CD4-positive, alpha-beta T cell treated with Interleukin-15 for 4 hours (primary cell): Measurements from ENCODE around the gene BRAT1.
A peak's percentile ranks its signal among the peaks of the same experiment; 100 is the strongest.
"Not testable (repeated sequence)": the region's sequence is repeated elsewhere in the genome, so short reads cannot be mapped to it uniquely, and the experiment has no call there.

Experiments
- DNase-seq: peaks from one replicate; pipeline ENCODE4 v3.0.0-alpha.2; 2020; ENCODE audit warnings: low spot score

The BRAT1 gene

DNA sequence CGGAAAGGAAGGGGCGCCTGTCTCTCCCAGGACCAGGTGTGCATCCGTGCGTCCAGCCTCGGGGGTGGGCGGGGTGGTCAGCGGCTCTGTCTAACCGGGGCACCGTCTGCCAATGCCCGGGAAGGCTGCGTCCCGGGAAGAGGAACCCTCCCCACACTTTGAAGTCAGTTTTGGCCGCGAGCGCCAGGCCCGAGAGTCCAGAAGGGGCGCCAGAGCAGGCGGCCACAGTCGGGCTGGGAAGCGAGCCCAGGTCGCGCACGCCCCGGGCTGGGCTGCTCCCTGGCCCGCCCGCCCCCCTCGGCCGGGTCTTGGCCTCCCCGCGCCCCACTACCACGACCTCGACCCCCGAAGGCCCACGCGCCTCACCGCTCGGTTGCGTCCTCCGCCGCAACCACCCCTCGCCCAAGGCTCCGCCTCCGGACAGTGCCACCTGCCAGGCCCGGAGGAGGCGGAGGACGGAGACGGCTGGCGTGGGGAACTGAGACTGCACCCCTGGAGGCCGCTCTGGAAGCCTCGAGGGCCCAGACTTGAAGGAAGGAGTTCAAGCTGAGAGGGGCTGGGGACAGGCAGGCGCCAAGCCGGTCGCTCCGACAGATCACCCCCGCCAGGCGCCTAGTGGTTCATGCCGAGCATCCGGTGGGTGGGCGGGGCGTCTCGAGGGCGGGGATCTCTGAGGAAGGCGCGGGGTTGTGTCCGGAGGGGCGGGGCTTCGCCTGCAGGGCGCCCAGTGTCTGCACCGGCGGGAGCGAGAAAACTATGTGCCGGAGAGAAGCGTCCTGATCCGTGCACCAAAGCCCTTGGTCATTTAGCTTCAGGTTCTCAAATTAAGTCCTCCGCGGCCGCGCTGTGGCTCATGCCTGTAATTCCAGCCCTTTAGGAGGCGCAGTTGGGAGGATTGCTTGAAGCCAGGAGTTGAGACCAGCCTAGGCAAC, at the start of gene BRAT1:
BRAT1 (minus strand) TSS at position 404 of the 932 bp plus-strand sequence. CDS start 1,093 bp downstream, outside the sequence.
- DNase-seq, result peak; percentile 93

DNA sequence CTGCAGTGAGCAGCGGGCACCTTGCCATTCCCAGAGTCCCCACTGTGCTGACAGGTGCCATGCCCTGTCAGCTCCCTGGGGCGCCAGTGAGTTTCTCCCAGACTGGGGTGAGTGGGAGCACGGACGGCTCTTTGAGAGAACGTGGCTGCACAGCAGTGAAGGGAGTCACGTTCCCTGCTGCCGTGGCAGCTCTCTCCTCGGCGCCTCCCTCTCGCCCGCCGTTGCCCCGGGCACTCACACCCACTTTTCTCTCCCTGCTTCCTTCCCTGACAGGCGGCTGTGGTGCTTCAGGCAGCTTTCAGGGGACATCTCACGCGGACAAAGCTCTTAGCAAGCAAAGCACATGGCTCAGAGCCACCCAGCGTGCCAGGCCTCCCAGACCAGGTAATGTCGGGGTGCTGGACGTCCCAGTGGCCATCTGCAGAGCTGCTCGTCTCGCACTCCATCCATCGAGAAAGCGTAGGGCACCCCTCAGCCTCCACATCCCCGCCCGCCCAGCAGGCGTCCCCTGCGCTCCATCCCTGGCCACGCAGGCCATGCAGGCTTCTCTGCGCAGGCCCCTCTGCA, 49.4 kb upstream of the BRAT1 start:
- no peak for DNase-seq

DNA sequence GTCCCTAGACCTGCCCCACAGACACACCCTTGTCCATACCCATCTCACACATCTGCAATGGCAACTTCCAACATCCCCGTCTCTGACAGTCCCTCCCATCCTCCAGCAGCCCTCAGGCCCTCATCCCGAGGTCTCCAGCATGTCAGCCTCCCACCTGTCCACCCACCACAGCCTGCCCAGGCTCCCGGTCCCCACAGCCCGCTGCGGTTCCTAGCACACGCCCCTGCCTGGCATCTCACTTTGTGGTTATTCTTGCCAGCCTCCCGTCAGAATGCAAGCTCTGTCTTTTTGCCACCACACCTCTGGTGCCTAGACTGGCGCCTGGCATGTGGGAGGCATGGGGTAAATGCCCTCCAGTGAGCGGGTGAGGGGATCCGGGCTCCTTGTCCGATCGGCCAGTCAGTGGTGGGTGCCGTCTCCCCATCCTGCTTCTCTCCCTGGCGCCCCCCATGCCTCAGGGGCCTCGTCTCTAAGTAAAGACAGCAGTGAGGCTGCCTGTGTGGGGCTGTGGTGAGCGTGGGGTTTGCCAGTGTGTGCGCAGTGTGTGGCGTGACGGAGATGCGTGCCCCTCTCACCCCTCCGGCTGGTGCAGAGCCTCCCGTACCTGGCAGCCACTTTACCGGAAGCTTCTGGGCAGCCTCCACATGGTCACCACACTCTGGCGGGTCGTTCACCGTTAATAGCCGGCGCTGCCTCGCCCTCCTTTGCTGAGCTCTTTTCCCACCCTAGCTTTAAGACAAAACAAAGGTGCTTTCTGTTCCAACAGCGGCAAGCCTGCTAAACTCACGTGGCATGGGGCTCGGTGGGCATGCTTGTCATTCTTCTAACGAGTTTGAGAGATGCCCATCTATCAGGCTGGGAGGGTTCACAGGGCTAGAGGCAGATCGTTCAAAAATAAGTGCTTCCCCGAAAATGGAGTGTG, 48.0 kb upstream of the BRAT1 start:
- no peak for DNase-seq

DNA sequence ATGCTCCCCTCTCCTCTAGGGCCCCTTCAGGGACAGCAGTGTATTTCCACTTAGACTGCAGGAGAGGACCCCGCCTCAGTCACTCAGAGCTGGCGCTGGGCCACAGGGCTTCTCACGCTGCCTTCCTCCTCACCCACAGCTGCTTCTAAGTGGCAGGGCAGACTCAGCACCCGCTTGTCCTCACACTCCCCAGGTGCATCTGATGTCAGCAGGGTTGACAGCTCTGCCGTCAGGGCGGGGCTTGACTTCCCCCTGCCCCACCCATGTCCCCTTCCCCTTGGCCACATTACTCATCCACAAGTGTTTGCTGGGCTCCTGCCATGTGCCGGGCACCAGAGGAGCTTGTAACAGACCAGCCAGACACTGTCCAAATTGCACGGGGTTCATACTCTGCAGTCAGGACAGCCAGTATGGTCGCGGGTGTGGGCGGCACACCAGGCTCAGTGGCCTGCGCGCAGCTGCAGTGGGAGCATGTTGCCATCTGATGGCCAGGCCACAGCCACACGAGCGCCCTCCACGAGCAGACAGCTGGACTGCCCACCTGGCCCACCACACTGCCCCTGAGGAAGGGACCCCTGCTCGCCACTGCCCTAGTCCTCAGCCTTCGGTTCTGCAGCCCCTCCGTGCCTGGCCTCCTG, 47.2 kb upstream of the BRAT1 start:
- no peak for DNase-seq

DNA sequence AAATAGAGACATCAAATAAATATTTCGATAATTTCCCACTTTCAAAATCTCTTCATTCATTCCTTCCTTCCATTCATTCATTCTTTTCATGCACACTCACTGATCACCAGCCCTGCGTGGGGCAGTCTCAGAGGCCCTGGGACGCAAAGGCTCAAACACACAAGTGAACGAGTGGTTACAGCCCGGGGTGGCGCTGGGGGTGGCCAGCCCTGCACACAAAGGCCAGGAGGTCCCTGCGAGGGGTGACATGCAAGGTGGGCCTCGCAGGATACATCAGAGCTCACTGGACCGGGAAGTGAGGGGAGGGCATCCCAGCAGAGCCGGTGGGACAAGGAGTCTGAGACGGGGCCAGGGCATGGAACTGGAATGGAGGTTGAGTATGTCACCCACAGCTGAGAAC, 46.6 kb upstream of the BRAT1 start:
- no peak for DNase-seq

DNA sequence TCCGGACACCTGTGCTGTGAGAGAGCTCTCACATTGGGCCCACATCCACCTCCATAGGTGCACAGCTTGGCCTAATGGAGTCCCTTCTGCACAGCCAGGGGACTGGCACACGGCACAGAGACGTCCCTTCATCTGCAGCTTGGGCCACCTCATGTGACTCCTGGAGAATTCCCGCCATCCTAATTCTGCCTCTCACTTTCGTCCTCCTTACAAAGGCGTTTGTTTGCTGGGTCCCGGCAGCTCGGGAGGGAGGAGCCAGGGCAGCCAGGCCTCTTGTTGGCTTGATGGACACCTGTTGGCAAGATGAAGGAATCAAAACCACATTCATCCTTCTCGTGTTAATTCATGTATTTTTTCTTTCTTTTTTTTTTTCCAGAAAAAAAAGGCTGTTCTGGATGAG, 45.7 kb upstream of the BRAT1 start:
- DNase-seq, result no peak

DNA sequence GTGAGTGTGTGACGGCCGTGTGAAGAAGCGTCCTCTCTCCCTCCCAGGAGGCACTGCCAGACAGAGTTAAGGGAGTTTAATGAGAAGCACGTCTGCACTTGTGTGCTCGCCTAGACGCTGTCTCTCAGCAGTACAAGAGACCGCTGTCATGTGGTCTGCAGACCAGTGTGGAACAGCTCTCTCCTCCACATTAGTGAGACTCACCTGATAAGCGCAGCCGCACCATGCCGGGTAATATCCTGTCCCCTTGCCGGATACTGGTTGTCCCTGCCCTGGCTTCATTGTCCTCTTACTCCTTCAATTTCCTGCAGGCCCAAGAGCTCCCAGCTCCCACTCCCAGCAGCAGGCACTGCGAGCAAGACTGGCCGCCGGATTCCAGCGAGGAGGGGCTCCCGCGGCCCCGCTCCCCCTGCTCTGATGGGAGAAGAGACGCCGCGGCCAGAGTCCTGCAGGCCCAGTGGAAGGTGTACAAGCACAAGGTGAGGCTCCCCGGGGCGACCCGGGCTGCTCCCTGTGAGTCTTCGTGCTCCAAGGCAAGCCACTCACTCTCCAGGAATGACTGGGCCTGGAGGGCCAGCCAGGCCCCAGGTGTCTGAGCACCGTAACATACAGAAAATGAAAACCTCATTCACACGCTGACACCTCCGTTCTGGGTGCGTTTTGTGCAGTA, 43.0 kb upstream of the BRAT1 start:
- DNase-seq, result no peak

DNA sequence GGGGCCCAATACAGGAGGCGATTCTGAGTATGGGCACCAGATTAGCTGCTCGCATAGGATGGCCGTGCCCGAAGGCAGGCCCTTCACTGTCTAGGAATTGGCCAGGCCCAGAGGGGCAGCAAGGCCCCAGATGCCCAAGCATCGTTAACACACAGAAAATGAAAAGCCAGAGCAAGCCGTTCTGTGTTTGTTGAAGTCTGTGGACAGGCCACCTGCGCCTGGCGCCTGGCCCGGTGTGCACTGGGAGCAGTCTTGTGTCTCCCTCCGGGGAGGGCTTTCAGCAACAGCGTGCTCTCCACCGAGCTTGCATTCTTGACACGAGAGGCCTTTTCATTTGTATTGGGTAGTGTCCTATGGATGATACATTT, 41.9 kb upstream of the BRAT1 start:
- DNase-seq, result no peak

DNA sequence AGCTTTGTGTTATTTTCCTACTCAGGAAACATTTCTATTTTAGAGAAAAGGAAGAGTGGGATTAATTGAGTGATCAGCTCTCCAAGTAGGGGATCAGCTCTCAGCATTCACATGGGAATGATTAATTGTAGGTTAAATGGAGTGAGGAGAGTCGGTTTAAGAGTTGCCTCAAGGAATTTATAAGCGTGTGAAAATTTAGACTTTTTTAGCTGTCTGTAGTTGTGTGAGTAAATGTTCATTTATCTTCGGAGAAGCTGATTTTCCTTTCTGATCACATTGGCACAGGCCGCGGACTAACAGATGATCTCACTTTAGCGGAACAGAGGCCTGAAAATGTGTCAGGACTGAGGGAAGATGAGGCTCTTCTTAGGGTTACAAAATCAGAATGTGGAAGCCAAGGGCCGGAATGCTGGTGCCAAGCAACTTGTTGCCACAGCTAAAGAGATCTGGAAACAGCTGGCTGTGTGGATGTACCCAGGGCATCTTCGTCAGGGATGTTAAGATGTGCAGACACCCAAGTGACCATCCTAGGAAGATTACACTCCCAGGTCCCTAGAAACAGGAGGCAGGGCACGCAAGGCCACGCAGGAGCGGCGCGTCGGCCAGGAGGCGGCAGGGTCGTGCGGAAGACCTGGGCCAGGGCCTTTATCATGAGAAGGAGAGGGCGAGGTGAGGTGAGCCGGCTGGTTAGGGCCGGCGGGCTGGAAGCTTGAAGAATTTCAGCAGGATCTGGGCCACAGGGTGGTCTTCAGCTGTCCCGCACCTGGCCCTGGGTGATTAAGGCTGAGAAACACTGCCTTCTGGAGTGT, 41.3 kb upstream of the BRAT1 start:
- DNase-seq, result no peak

DNA sequence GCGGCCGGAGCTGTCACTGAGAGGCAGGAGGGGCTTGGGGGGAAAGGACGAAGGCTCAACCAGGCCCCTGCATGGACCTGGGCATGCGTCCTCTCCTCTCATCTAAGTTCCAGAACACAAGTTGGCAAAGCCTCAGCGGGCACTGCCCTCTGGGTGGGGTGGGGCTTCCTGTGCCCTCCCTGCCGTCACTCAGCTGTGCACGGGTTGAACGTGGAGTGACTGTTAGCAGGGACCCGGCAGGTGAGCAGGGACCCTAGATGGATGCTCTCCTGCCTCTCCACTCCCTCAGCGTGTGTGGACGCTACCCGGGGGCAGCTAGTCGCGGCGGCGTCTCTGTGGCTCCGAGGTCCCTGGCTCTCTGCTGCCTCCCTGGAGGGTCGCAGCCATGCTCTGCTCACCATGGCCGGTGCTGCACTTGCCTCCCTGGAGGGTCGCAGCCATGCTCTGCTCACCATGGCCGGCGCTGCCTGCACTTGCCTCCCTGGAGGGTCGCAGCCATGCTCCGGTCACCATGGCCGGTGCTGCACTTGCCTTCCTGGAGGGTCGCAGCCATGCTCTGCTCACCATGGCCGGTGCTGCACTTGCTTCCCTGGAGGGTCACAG, 40.0 kb upstream of the BRAT1 start:
- no peak for DNase-seq

DNA sequence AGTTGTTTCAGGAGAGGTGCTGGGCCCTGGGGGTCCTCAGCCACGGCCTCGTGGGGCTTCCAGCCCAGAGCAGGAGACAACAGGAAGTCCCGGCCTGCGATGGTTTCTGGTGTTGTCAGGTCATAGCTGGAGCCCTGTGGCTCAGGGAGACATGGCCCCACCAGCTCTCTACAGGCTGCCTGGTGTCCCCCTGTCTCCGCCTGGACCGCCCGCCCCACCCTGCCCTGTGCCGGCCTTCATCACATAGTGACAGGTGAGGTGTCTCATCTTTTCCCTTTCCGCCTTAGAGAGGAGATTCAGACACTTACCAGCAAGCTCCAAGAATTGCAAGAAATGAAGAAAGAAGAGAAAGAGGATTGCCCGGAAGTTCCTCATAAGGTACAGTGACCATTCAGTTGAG, 39.3 kb upstream of the BRAT1 start:
- no peak for DNase-seq

DNA sequence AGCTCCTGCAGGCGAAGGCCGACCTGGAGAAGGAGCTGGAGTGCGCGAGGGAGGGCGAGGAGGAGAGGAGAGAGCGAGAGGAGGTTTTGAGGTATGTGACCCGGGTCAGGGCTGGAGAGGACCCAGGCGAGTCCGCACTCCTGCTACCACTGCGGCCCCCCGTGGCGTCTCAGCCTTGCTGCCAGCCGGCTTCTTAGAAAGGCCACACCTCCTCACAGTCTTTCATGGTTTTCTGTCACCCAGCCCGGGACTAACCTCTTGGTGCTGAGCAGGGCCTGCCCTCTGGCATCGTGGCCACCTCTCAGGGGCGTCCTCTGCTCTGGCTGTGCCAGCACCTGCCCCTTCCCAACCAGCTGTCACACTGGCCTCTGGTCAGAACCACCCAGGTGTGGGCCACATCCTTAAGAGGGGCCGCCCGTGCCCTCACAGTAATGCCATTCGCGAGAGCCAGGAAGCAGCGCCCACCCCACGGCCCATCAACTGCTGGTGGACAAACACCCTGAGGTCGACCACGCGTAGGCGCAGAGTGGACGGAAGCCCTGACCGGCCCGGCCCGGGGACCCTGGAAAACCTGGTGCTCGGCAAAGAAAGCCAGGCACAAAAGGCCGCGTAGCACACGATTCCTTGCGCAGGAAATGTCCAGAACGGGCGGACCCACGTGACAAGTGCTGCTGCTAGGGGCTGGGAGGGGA, 37.9 kb upstream of the BRAT1 start:
- no peak for DNase-seq

DNA sequence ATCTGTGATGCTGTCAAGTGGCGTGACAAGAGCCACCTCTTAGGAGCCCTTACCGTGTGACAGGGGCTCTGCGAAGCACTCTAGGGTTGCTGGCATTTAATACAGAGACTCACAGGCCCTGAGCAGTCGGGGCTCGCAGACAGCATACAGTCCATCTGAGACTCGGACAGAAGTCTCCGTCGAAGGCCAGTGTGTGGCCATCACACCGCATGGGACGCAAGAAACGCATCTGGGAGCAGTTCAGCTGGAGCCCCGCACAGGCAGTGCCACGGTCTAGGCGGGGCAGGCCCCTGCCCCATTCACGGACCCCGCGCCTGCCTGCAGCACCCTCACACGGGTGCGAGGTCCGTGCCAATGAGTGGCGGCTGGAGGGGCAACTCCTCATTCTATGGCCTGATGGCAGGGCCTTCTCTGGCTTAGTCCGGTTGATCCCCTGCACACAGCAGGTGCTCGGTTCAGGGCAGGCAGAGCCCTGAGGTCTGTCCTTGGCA, 37.1 kb upstream of the BRAT1 start:
- DNase-seq, result no peak

DNA sequence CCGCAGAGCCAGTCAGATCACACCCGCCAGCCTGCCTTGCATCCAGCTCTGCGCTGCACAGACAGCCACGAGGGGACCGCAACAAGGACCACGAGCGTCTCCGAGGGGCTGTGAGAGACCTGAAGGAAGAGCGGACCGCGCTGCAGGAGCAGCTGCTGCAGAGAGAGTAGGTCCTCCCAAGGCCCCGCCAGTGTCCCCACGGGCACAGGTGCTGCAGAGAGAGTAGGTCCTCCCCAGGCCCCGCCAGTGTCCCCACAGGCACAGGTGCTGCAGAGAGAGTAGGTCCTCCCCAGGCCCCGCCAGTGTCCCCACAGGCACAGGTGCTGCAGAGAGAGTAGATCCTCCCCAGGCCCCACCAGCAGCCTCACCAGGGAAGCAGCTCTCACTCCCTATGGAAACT, 34.6 kb upstream of the BRAT1 start:
- DNase-seq, result not testable (repeated sequence)

DNA sequence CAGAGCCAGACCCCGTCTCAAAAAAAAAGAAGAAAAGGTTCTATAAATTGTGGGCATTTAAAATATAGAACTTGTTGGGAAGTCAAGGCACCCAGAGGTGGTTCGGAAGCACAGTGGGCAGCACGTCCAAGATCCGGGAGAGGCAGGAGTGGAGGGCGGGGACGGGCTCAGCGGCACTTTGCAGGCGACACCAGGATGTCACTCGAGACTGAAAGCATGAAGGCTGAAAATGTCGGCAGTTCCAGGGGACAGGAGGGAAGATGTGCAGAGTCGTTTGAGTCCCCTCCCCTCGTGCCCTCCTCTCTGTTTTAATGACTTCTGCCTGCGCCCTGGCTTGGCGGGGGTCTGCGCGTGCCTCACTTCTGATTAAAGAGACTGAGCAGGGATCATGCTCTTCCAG, 34.0 kb upstream of the BRAT1 start:
- DNase-seq, result no peak

DNA sequence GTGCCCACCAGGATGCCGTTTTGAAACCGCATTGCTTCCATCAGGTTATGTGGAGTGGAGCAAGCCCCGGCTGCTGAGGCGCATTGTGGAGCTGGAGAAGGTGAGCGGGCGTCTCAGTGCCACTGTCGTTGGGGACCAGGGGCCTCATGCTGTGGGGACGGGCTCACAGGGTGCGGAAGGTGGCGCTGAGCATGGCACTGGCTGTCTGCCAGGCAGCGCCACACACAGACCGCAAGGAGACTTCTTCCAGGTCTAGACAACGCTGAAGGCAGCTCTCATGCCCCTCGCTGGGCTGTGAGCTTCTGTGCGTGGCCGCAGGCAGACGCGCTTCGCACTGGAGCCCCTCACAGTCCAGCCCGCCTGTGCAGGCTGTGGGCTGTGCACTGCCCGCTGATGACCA, 32.5 kb upstream of the BRAT1 start:
- no peak for DNase-seq

DNA sequence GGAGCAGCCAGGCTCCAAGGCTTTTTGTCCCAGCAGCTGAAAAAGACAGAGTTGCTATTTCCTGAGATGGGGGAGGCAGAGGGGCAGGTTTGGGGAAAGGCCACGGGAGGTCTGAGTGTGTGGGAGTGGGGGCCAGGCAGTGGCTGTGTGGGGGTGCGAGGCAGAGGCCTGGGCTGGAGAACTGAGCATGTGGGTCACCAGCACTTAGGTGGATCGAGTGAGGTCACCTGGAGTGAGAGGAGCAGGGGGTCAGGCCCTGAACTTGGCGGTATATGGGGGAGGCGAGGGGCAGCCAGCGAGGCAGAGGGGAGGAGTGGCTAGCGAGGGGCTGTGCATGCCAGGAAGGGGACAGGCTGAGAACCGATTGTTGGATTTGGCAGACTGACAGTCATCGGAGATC, 31.8 kb upstream of the BRAT1 start:
- no peak for DNase-seq

DNA sequence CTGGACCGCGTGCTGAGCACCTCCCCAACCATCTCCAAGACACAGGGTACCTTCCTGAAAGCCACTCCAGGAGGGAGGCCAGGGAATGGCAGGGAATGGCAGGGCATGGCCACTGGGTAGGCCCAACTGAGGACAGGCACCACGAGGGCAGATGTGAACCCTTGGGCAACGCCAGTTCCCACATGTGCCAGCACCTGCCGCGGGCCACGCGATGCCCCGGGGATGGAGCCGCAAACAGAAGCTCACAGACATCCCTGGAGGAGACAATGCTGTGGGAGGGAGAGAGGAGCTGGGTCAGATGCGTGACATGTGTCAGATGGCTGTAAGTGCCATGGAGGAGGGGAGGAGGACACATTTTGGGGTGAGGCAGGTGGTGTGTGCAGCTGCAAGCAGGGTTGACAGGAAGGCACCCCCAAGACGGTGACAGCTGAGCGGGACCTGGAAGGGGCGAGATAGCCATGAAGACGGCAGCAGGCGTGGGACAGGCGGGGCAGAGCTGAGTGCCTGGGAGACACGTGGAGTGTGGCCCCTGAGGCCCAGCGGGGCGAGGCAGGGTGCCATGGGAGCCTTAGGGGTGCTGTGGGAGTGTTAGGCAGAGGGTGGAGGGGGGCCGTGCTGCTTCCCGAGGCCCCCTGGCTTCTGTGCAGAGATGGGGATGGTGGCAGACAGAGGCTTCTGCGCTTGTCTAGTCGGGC, 31.1 kb upstream of the BRAT1 start:
- no peak for DNase-seq

DNA sequence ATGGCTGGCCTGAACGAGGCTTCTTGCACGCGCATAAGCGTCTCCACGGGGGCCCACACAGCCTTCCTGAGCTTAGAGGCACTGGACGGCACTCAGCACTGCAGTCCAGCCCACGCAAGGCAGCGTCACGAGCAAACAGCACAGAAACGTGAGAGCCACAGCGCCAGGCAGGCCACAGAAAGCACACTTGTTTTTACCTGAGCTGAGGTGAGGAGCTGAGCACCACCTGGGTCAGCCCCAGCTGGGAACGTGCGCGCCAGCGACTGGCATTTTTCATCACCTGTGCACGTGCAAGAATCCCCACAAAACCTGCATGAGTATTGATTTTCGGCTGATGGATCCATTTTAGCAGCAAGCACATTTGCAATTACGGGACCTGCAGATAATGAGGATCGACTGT, 30.1 kb upstream of the BRAT1 start:
- DNase-seq, result no peak
